SK-N-SH (cell line): ENCODE data around the gene MUC5AC. TPM values are rescaled to one million over a fixed set of nuclear protein-coding genes. Genes with fewer than 3 reads are reported as not detected.
A peak's percentile ranks its signal among the peaks of the same experiment; 100 is the strongest.

Source experiments
- CTCF ChIA-PET: fragments of 300-600, 350-600 bp; formaldehyde crosslinking; extraction: SDS; loops from one replicate; lab custom pipeline; 2021; lab: Yijun Ruan, JAX
- POLR2A ChIA-PET: fragments of 350-600 bp; sonication (Branson Sonifier 250); formaldehyde crosslinking; extraction: SDS; loops from one replicate; lab custom pipeline; 2020; ENCODE audit warnings: antibody characterized with exemption, inconsistent platforms; lab: Yijun Ruan, JAX
- DNase-seq: peaks from one replicate; pipeline ENCODE4 v3.0.0; 2012
- H2AFZ ChIP-seq: fragments of 200-600 bp; sonication (generic); 2 replicates; pipeline ENCODE4 v1.8.1; 2016; ENCODE audit warnings: antibody characterized with exemption, mild to moderate bottlenecking, low read depth
- H3F3A ChIP-seq: fragments of 200-600 bp; sonication (generic); replicated peaks from 2 replicates; pipeline ENCODE3; 2016; ENCODE audit warnings: antibody characterized with exemption, mild to moderate bottlenecking; ENCODE audit not compliant: insufficient read depth
- H3K27ac ChIP-seq, 2 experiments: fragments of 200-500 bp in 1 of 2; fragments of 200-600 bp in 1 of 2; sonication (Bioruptor generic) in 1 of 2; sonication (generic), shearing (Covaris generic) in 1 of 2; 2 replicates each; pipeline versions ENCODE4 v1.5.1 to v1.6.1; 2014 to 2016; ENCODE audit warnings: low read depth in 2 of 2, inconsistent platforms in 1 of 2, low read length in 1 of 2, mild to moderate bottlenecking in 1 of 2, mixed read lengths in 1 of 2
- H3K27me3 ChIP-seq: fragments of 200-600 bp; sonication (generic), shearing (Covaris generic); 2 replicates; pipeline ENCODE4 v1.6.1; 2016; ENCODE audit warnings: mixed run types; ENCODE audit not compliant: insufficient read depth
- H3K36me3 ChIP-seq, 2 experiments: fragments of 200-500 bp in 1 of 2; fragments of 200-600 bp in 1 of 2; sonication (Bioruptor generic) in 1 of 2; sonication (generic) in 1 of 2; replicated peaks in 1 of 2; 2 replicates each; pipeline versions ENCODE3 to v1.5.1; 2014 to 2016; ENCODE audit warnings: low read length in 1 of 2, mild to moderate bottlenecking in 1 of 2; ENCODE audit not compliant: insufficient read depth in 2 of 2, control insufficient read depth in 1 of 2
- H3K4me1 ChIP-seq, 2 experiments: fragments of 200-500 bp in 1 of 2; fragments of 200-600 bp in 1 of 2; sonication (Bioruptor generic) in 1 of 2; sonication (generic), shearing (Covaris generic) in 1 of 2; 2 replicates each; pipeline versions ENCODE4 v1.5.1 to v1.6.1; 2014 to 2016; ENCODE audit warnings: low read depth in 1 of 2, low read length in 1 of 2, mixed run types in 1 of 2; ENCODE audit not compliant: insufficient read depth in 2 of 2, control insufficient read depth in 1 of 2
- H3K4me2 ChIP-seq: fragments of 200-600 bp; sonication (generic), shearing (Covaris generic); 2 replicates; pipeline ENCODE4 v1.6.1; 2017; ENCODE audit warnings: mixed run types
- H3K4me3 ChIP-seq, 2 experiments: fragments of 200-500 bp in 1 of 2; fragments of 200-600 bp in 1 of 2; sonication (Bioruptor generic) in 1 of 2; sonication (generic), shearing (Covaris generic) in 1 of 2; 2 replicates each; pipeline versions ENCODE4 v1.5.1 to v1.8.1; 2014 to 2016; ENCODE audit warnings: low read depth in 2 of 2, inconsistent platforms in 1 of 2, low read length in 1 of 2, mild to moderate bottlenecking in 1 of 2, mixed read lengths in 1 of 2, moderate library complexity in 1 of 2
- H3K79me2 ChIP-seq: fragments of 200-600 bp; sonication (generic); 2 replicates; pipeline ENCODE4 v1.8.1; 2017; ENCODE audit warnings: mild to moderate bottlenecking; ENCODE audit not compliant: insufficient read depth
- H3K9ac ChIP-seq: fragments of 200-600 bp; sonication (generic); 2 replicates; pipeline ENCODE4 v1.6.1; 2017; ENCODE audit warnings: mixed run types
- H3K9me2 ChIP-seq: fragments of 200-600 bp; sonication (generic); 2 replicates; pipeline ENCODE4 v1.6.1; 2017; ENCODE audit warnings: mixed run types
- H3K9me3 ChIP-seq: fragments of 200-600 bp; sonication (generic); 2 replicates; pipeline ENCODE4 v1.6.1; 2017; ENCODE audit warnings: mixed run types, mild to moderate bottlenecking, moderate library complexity
- H4K20me1 ChIP-seq: fragments of 200-600 bp; sonication (generic); 2 replicates; pipeline ENCODE4 v1.6.1; 2017; ENCODE audit warnings: mild to moderate bottlenecking, mixed run types; ENCODE audit not compliant: insufficient read depth
- CHD2 ChIP-seq: fragments of 150-350 bp; IDR thresholded peaks from 2 replicates; pipeline ENCODE4 v1.6.1; 2018; ENCODE audit warnings: low read length; ENCODE audit not compliant: partially characterized antibody
- EZH2phosphoT487 ChIP-seq: fragments of 200-600 bp; sonication (generic); IDR thresholded peaks from 2 replicates; pipeline ENCODE4 v1.6.1; 2017; ENCODE audit warnings: low read depth, mixed run types, mild to moderate bottlenecking, antibody characterized with exemption, moderate library complexity, borderline replicate concordance
- FOSL2 ChIP-seq: IDR thresholded peaks from 2 replicates; pipeline ENCODE4 v1.4.0; 2012; ENCODE audit warnings: low read depth, mild to moderate bottlenecking, moderate library complexity, borderline replicate concordance
- FOXJ3 ChIP-seq: sonication (generic); formaldehyde crosslinking; IDR thresholded peaks from 2 replicates; pipeline ENCODE4 v1.5.1; 2020; ENCODE audit warnings: mild to moderate bottlenecking, missing genetic modification reagents
- FOXM1 ChIP-seq: IDR thresholded peaks from 2 replicates; pipeline ENCODE4 v1.4.0; 2012; ENCODE audit warnings: low read depth, mild to moderate bottlenecking
- JUND ChIP-seq: IDR thresholded peaks from 2 replicates; pipeline ENCODE4 v1.4.0; 2012
- MEF2A ChIP-seq: IDR thresholded peaks from 2 replicates; pipeline ENCODE4 v1.4.0; 2012; ENCODE audit warnings: low read depth, borderline replicate concordance
- MXI1 ChIP-seq: IDR thresholded peaks from 2 replicates; pipeline ENCODE4 v1.6.1; 2012; ENCODE audit warnings: mild to moderate bottlenecking, low read depth, low read length, improper control_type of control experiment
- NRF1 ChIP-seq: IDR thresholded peaks from 2 replicates; pipeline ENCODE4 v1.6.1; 2012; ENCODE audit warnings: low read depth, mild to moderate bottlenecking, low read length
- RAD21 ChIP-seq: IDR thresholded peaks from 2 replicates; pipeline ENCODE4 v1.6.1; 2012; ENCODE audit warnings: mild to moderate bottlenecking, low read length
- SMC3 ChIP-seq: IDR thresholded peaks from 2 replicates; pipeline ENCODE4 v1.6.1; 2012; ENCODE audit warnings: low read depth, low read length, improper control_type of control experiment
- TAF1 ChIP-seq: IDR thresholded peaks from 2 replicates; pipeline ENCODE4 v1.6.1; 2012; ENCODE audit warnings: low read depth, mild to moderate bottlenecking, low read length, moderate library complexity, borderline replicate concordance
- TEAD4 ChIP-seq: IDR thresholded peaks from 2 replicates; pipeline ENCODE4 v1.4.0; 2012; ENCODE audit warnings: mild to moderate bottlenecking, borderline replicate concordance; ENCODE audit not compliant: insufficient read depth
- USF1 ChIP-seq: IDR thresholded peaks from 2 replicates; pipeline ENCODE4 v1.4.0; 2012; ENCODE audit warnings: low read depth, borderline replicate concordance
- ZBTB33 ChIP-seq: IDR thresholded peaks from 2 replicates; pipeline ENCODE4 v1.4.0; 2012; ENCODE audit warnings: low read depth, borderline replicate concordance
- WGBS: methylation state at CpG from one replicate; pipeline ENCODE4 v1.1.6; 2017; ENCODE audit warnings: low lambda C conversion rate; 5-methylcytosine and 5-hydroxymethylcytosine counted together
- polyA plus RNA-seq, 3 experiments: library from polyadenylated mRNA; depleted of rRNA; stranded (reverse); fragments of >200 nt; gene quantifications; 2 replicates each; pipeline ENCODE4 v1.2.3, GENCODE V29; 2012
- TF ChIP-seq, protein P1 (sequence below): fragments of 200-600 bp; sonication (generic); IDR thresholded peaks from 2 replicates; pipeline ENCODE4 v1.6.1; 2017; ENCODE audit warnings: antibody characterized with exemption, mild to moderate bottlenecking, moderate library complexity
- TF ChIP-seq, protein P2 (sequence below): IDR thresholded peaks from 2 replicates; pipeline ENCODE4 v1.6.1; 2012; ENCODE audit warnings: mild to moderate bottlenecking, low read depth, low read length, moderate library complexity

Gene MUC5AC
- polyA plus RNA-seq, 1 of the 3 experiments (the other 2 are of a cell fraction) = not detected

DNA sequence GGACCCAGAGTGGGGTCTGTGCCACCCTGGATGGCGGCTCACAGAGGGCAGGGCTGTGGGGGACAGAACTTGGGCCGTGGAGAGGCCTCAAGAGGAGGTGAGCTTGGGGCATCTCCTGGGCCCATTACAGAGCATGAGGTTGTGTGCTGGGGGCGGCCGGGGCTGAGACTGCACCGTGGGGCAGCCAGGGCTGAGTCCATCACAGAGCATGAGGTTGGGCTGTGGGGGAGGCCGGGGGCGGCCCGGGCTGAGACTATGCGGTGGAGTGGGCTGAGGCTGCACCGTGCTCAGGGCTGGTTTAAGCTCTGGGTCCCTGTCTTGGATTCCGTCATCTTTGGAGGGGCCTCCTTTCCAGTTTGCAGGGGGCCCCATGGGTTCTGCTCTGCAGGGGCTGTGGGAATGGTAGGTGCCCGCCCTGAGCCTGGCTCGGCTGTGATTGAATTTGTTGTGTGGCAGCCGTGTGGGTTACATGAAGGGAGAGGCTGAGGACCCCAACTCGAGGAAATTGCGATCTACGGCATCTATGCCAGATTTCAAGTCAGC, 38.1 kb upstream of the MUC5AC start:
- no peaks in the 10 kb centered on the region for H3K9me2 ChIP-seq
- TF ChIP-seq, protein P1, sequence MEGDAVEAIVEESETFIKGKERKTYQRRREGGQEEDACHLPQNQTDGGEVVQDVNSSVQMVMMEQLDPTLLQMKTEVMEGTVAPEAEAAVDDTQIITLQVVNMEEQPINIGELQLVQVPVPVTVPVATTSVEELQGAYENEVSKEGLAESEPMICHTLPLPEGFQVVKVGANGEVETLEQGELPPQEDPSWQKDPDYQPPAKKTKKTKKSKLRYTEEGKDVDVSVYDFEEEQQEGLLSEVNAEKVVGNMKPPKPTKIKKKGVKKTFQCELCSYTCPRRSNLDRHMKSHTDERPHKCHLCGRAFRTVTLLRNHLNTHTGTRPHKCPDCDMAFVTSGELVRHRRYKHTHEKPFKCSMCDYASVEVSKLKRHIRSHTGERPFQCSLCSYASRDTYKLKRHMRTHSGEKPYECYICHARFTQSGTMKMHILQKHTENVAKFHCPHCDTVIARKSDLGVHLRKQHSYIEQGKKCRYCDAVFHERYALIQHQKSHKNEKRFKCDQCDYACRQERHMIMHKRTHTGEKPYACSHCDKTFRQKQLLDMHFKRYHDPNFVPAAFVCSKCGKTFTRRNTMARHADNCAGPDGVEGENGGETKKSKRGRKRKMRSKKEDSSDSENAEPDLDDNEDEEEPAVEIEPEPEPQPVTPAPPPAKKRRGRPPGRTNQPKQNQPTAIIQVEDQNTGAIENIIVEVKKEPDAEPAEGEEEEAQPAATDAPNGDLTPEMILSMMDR = no peak
- TF ChIP-seq JUND (no peak), MXI1 (no peak), MEF2A (no peak), TEAD4 (no peak), CHD2 (no peak), FOXJ3 (CRISPR knock-in tag) (no peak), EZH2phosphoT487 (no peak), NRF1 (no peak), FOSL2 (no peak), FOXM1 (no peak), TAF1 (no peak), ZBTB33 (no peak)
- TF ChIP-seq, all 33 proteins: peak for 0
- WGBS = 60% methylated on average over 1 of the region's 17 CpGs
- H3K79me2 ChIP-seq = no peaks in the 10 kb centered on the region
- no peaks in the 10 kb centered on the region for H3K9me3 ChIP-seq
- no peak overlapping the region for H3K27ac ChIP-seq
- CTCF ChIA-PET = no interaction called here
- H3K4me1 ChIP-seq = no peaks in the 10 kb centered on the region
- H3K36me3 ChIP-seq = no peaks in the 10 kb centered on the region
- H3K4me2 ChIP-seq = no peak overlapping the region
- H3K27me3 ChIP-seq = no peaks in the 10 kb centered on the region
- POLR2A ChIA-PET = no interaction called here
- H3K9ac ChIP-seq = no peak overlapping the region
- H4K20me1 ChIP-seq = no peaks in the 10 kb centered on the region
- H3F3A ChIP-seq = no peaks in the 10 kb centered on the region
- H3K4me3 ChIP-seq = no peak overlapping the region
- DNase-seq = peak; percentile 22
- no peak overlapping the region for H2AFZ ChIP-seq

DNA sequence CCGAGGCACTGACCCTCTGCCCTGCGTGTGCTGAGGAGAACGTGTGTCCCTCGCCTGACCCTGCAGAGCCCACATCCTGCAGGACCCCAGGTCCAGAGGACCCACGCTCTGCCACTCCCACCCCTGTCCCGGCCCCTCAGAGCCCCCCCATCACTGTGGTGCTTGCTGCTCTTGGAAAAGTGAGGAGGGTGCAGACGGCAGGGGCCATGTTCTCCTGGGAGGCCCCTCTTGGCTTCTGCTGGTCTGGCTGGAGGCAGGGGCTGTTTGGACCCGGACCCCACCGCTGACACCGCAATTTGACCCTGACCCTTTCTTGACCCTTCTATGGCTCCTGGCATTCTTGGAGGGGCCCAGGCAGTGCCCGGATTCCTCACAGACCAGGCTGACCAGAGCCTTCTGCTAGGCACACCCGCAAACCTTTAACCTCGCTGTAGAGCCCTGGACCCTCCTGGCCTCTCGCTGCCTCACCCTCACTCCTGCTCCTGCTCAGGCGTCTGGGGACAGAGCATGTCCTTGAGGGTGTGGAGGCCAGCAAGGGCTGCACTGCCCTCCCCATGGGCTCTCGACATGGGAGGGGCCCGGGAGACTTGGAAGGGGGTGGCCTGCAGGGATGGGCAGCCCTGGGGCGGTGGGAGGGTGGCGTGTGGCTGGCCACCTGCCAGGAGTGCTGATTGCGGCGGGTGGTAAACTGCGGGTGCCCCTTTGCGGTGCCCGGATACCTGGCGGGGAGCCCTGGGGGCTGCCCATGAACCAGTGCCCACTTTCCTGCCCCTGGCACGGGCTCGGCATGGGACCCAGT, 37.0 kb upstream of the MUC5AC start:
- H3K79me2 ChIP-seq = no peaks in the 10 kb centered on the region
- peak; percentile 23 for DNase-seq
- no peaks in the 10 kb centered on the region for H3F3A ChIP-seq
- no peak overlapping the region for H3K4me2 ChIP-seq
- WGBS = 60% methylated on average over 3 of the region's 27 CpGs
- H2AFZ ChIP-seq = no peak overlapping the region
- H3K4me3 ChIP-seq = no peak overlapping the region
- no peak overlapping the region for H3K9ac ChIP-seq
- no peak for TF ChIP-seq RAD21
- TF ChIP-seq USF1 = no peak
- TF ChIP-seq SMC3 = no peak
- TF ChIP-seq, protein P2, sequence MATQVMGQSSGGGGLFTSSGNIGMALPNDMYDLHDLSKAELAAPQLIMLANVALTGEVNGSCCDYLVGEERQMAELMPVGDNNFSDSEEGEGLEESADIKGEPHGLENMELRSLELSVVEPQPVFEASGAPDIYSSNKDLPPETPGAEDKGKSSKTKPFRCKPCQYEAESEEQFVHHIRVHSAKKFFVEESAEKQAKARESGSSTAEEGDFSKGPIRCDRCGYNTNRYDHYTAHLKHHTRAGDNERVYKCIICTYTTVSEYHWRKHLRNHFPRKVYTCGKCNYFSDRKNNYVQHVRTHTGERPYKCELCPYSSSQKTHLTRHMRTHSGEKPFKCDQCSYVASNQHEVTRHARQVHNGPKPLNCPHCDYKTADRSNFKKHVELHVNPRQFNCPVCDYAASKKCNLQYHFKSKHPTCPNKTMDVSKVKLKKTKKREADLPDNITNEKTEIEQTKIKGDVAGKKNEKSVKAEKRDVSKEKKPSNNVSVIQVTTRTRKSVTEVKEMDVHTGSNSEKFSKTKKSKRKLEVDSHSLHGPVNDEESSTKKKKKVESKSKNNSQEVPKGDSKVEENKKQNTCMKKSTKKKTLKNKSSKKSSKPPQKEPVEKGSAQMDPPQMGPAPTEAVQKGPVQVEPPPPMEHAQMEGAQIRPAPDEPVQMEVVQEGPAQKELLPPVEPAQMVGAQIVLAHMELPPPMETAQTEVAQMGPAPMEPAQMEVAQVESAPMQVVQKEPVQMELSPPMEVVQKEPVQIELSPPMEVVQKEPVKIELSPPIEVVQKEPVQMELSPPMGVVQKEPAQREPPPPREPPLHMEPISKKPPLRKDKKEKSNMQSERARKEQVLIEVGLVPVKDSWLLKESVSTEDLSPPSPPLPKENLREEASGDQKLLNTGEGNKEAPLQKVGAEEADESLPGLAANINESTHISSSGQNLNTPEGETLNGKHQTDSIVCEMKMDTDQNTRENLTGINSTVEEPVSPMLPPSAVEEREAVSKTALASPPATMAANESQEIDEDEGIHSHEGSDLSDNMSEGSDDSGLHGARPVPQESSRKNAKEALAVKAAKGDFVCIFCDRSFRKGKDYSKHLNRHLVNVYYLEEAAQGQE = no peak
- ChIA-PET POLR2A (no interaction called here), CTCF (no interaction called here)
- no peaks in the 10 kb centered on the region for H3K9me3 ChIP-seq
- H3K36me3 ChIP-seq = no peaks in the 10 kb centered on the region
- H4K20me1 ChIP-seq = no peaks in the 10 kb centered on the region
- H3K9me2 ChIP-seq = no peaks in the 10 kb centered on the region
- H3K27me3 ChIP-seq = no peaks in the 10 kb centered on the region
- H3K4me1 ChIP-seq = no peaks in the 10 kb centered on the region
- H3K27ac ChIP-seq = no peak overlapping the region
